Mammary epithelial cell (primary cell): ENCODE measurements around the gene PDCL3.

Experiments
- CTCF ChIP-seq, 2 donors: IDR thresholded peaks in 1 of 2; conservative IDR thresholded peaks in 1 of 2; 2 replicates each; pipeline ENCODE4 v1.5.1; 2011 to 2012; ENCODE audit warnings: inconsistent platforms in 2 of 2, low read length in 2 of 2, mild to moderate bottlenecking in 2 of 2, control low read depth in 1 of 2, low read depth in 1 of 2; ENCODE audit not compliant: insufficient read depth in 1 of 2; ENCODE audit errors: extremely low read depth in 1 of 2
- EZH2 ChIP-seq: IDR thresholded peaks from 2 replicates; pipeline ENCODE4 v1.6.1; 2012; ENCODE audit warnings: low read length, inconsistent platforms, borderline replicate concordance

GRCh38 chr2:100527440-100528015 lies 35.3 kb upstream of the PDCL3 start:
- TF ChIP-seq CTCF (conservative IDR thresholded peaks at IDR 0.05 in 1 of 2, IDR thresholded peaks at IDR 0.05 in 1 of 2; ENCODE audit: extremely low read depth in 1 of 2, insufficient read depth in 1 of 2, low read depth in 1 of 2, low read length in 2 of 2) (no peak), EZH2 (no peak)
